Measurements from ENCODE around the gene EIPR1. TPM values are rescaled to one million over a fixed set of nuclear protein-coding genes. Genes with fewer than 3 reads are reported as not detected.
A peak's percentile ranks its signal among the peaks of the same experiment; 100 is the strongest.

EIPR1 gene
- total RNA-seq, 1 donor from 2014 or later, result 32.0 TPM

DNA sequence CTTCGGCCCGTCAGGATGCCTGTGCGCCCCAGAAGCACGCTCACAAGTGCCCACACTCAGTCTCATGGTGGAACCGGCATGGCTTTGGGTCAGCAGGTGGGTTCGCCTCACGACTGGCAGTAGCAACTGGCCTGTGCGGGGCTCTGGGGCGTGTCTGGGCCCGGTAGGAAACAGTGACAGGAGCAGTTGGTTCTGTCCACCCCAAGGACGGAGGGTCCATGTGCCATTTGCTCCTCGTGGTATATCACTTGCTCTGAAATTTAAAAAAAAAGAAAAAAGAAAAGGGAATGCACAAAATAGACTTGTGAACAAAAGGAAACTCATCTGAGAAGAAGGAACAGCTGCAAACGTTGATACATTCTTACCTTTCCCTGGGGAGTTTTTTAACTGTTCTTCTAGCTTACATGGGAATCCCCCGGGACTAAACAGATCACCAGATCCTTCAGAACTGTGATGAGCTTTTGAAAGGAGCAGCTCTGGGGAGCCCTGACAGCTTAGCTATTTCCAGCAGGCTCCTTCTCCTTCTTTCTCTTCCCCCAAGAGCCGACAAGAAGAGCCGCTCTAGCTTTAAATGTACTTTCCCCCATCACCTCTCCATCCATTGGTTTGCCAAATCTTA, 44.7 kb upstream of the EIPR1 start:
- Mint-ChIP-seq H3K27ac (peak overlapping the region; percentile 54), H3K27me3 (no peaks in the 10 kb centered on the region), H3K36me3 (ENCODE audit: insufficient read depth) (peaks cover 23% of the 10 kb centered on the region), H3K4me1 (ENCODE audit: low read depth) (peaks cover 8% of the 10 kb centered on the region), H3K4me3 (ENCODE audit: low read depth) (no peak overlapping the region), H3K9me3 (ENCODE audit: low read depth) (no peaks in the 10 kb centered on the region)
- TF ChIP-seq, protein P1, sequence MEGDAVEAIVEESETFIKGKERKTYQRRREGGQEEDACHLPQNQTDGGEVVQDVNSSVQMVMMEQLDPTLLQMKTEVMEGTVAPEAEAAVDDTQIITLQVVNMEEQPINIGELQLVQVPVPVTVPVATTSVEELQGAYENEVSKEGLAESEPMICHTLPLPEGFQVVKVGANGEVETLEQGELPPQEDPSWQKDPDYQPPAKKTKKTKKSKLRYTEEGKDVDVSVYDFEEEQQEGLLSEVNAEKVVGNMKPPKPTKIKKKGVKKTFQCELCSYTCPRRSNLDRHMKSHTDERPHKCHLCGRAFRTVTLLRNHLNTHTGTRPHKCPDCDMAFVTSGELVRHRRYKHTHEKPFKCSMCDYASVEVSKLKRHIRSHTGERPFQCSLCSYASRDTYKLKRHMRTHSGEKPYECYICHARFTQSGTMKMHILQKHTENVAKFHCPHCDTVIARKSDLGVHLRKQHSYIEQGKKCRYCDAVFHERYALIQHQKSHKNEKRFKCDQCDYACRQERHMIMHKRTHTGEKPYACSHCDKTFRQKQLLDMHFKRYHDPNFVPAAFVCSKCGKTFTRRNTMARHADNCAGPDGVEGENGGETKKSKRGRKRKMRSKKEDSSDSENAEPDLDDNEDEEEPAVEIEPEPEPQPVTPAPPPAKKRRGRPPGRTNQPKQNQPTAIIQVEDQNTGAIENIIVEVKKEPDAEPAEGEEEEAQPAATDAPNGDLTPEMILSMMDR (IDR thresholded peaks at IDR 0.05; ENCODE audit: unreplicated experiment), result no peak
- no peak for DNase-seq (ENCODE audit: low spot score, unreplicated experiment)

DNA sequence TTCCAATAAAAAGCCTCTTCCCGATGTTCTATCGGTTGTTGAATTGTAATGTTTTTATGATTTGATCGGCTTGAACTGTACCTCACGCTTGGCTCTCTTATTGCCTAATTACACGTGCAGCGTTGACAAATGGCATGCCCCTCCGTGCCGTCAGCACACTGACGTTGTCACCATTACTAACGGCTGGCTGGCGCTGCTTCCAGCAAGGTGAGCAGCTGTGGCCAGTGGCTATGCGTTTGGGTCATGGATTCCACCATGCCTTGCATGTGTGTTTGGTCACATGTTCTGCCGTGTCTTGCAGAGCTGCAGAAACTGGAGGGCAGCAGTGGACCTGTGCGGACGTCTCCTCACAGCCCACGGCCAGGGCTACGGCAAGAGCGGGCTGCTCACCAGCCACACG, 44.0 kb upstream of the EIPR1 start:
- TF ChIP-seq, protein P1 (IDR thresholded peaks at IDR 0.05; ENCODE audit: unreplicated experiment), result no peak
- Mint-ChIP-seq H3K27ac (no peak overlapping the region), H3K36me3 (ENCODE audit: insufficient read depth) (peaks cover 21% of the 10 kb centered on the region), H3K27me3 (no peaks in the 10 kb centered on the region), H3K4me1 (ENCODE audit: low read depth) (peaks cover 8% of the 10 kb centered on the region), H3K4me3 (ENCODE audit: low read depth) (no peak overlapping the region), H3K9me3 (ENCODE audit: low read depth) (no peaks in the 10 kb centered on the region)
- no peak for DNase-seq (ENCODE audit: low spot score, unreplicated experiment)

DNA sequence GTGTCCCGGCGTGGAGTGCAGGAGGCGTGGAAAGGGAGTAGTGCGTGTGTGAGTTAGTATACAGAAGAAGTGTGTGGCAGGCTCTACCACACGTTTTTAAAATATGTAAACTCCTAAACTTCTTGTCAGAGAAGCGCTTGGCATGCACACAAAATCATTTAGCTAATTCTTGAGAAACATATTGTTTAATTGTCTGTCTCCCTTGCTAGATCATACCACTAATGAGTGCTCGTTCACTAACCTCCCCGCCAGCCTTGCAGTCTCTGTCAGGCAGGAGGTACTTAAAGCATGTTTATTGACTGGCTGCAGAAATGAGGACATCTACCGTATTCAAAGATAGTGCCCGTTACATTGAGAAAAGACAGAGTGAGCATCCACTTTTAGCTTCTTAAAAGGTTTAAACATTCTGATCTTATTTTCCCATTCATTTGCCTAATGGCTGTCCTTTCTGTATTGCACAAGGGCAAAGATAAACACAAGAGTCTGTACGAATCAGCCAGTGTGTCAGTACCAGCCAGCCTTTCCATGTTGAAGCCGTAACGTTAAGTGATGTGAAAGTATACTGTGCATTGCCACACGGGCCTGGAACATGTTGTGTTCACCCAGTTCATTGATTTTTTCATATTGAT, 43.3 kb upstream of the EIPR1 start:
- Mint-ChIP-seq H3K36me3 (ENCODE audit: insufficient read depth) (peaks cover 21% of the 10 kb centered on the region), H3K27me3 (no peaks in the 10 kb centered on the region), H3K9me3 (ENCODE audit: low read depth) (no peaks in the 10 kb centered on the region), H3K4me3 (ENCODE audit: low read depth) (no peak overlapping the region), H3K27ac (no peak overlapping the region), H3K4me1 (ENCODE audit: low read depth) (peaks cover 8% of the 10 kb centered on the region)
- TF ChIP-seq, protein P1 (IDR thresholded peaks at IDR 0.05; ENCODE audit: unreplicated experiment), result no peak
- no peak for DNase-seq (ENCODE audit: low spot score, unreplicated experiment)

DNA sequence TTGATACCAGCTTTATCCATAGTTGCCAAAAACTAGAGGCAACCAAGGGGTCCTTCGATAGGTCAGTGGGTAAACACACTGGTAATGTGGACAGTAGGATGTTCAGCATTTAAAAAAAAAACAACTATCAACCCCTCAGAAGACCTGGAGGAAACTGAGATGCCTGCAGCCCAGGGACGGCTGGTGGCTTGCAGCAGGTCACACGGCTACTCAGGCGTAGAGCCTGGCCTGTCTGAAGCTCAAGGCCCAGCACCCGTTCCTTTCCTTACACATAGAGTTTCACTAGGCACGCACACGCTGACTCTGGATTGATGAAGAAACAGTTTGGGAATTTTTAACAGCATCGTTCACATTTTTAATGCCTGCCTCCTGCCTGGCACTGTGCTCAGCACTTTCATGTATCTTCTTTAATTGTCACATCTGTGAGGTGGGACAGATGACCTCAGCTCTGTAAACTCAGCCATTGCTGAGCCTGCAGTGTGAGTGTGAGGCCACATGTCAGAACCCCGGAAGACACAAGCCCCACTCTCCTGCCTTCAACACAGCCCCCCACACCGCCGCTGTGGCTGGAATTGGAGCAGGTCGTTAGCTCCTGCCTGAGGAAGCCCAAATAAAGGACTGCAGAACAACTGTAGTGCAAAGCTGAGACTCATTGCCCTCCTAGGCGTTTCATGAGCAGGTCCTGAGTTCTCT, 42.6 kb upstream of the EIPR1 start:
- no peak overlapping the region for H3K27ac Mint-ChIP-seq

More for the DNA sequence above, 42.6 kb upstream of the EIPR1 start:
- DNase-seq (ENCODE audit: low spot score, unreplicated experiment), result no peak
- H3K4me1 Mint-ChIP-seq (ENCODE audit: low read depth), result peaks cover 8% of the 10 kb centered on the region
- H3K9me3 Mint-ChIP-seq (ENCODE audit: low read depth), result no peaks in the 10 kb centered on the region
- H3K36me3 Mint-ChIP-seq (ENCODE audit: insufficient read depth), result peaks cover 17% of the 10 kb centered on the region
- H3K27me3 Mint-ChIP-seq, result no peaks in the 10 kb centered on the region
- no peak overlapping the region for H3K4me3 Mint-ChIP-seq (ENCODE audit: low read depth)
- TF ChIP-seq, protein P1 (IDR thresholded peaks at IDR 0.05; ENCODE audit: unreplicated experiment), result no peak
